HepG2 (cell line): ENCODE results near the gene XXYLT1. TPM values are rescaled to one million over a fixed set of nuclear protein-coding genes. Genes with fewer than 3 reads are reported as not detected.

Experiments used
- ATAC-seq: fragments of 200-7000 bp; cut with Tn5 transposase; 3 replicates; pipeline ENCODE4 v1.9.1; 2020; ENCODE audit warnings: mild to moderate bottlenecking, moderate library complexity
- BruUV-seq: library from RNA; stranded (reverse); fragments of 400-500 nt; replicated peaks from 2 replicates; lab custom pipeline; 2021; lab: Mats Ljungman, UMichigan
- CTCF ChIA-PET: fragments of 300-600 bp; formaldehyde crosslinking; extraction: SDS; loops from one replicate; lab custom pipeline; 2021; ENCODE audit warnings: low total read pairs, inconsistent platforms, low intra/inter-chr PET ratio; lab: Yijun Ruan, JAX
- POLR2A ChIA-PET: fragments of 350-600 bp; sonication (Branson Sonifier 250); formaldehyde crosslinking; loops from one replicate; lab custom pipeline; 2020; ENCODE audit warnings: antibody characterized with exemption, inconsistent platforms; lab: Yijun Ruan, JAX
- DNase-seq: peaks from one replicate; pipeline ENCODE4 v3.0.0-alpha.2; 2015; ENCODE audit warnings: low spot score
- FAIRE-seq: peaks from 3 replicates; lab custom pipeline; 2011; peaks lifted over from hg19 to GRCh38; lab: Jason Lieb, UNC
- H2AFZ ChIP-seq: one replicate; pipeline ENCODE4 v1.6.1; 2011; ENCODE audit warnings: low read length, inconsistent platforms
- H3K27ac ChIP-seq: fragments of 300-600 bp; 3 replicates; pipeline ENCODE4 v1.8.0; 2011; ENCODE audit warnings: mixed run types, mild to moderate bottlenecking, mixed read lengths, low read length, inconsistent platforms; ENCODE audit not compliant: insufficient read depth; ENCODE audit errors: extremely low read length
- H3K27me3 ChIP-seq, 2 experiments: fragments of 200-600 bp in 1 of 2; 2 replicates in 1 of 2; 3 replicates in 1 of 2; pipeline versions ENCODE4 v1.6.0 to v1.8.0; 2011; ENCODE audit warnings: low read length in 2 of 2, mild to moderate bottlenecking in 2 of 2, moderate library complexity in 2 of 2, inconsistent platforms in 1 of 2; ENCODE audit not compliant: insufficient read depth in 2 of 2, control insufficient read depth in 1 of 2
- H3K36me3 ChIP-seq, 2 experiments: fragments of 200-600 bp in 1 of 2; replicated peaks in 1 of 2; 2 replicates in 1 of 2; 3 replicates in 1 of 2; pipeline versions ENCODE4 v1.5.1 to v1.8.0; 2011; ENCODE audit warnings: low read length in 2 of 2, inconsistent platforms in 1 of 2; ENCODE audit not compliant: insufficient read depth in 2 of 2, control insufficient read depth in 1 of 2
- H3K4me1 ChIP-seq: 2 replicates; pipeline ENCODE4 v1.5.1; 2012; ENCODE audit warnings: low read length, inconsistent platforms; ENCODE audit not compliant: insufficient read depth
- H3K4me2 ChIP-seq: 2 replicates; pipeline ENCODE4 v1.6.0; 2011; ENCODE audit warnings: low read depth, low read length, inconsistent platforms
- H3K4me3 ChIP-seq, 3 experiments: fragments of 200-600 bp in 1 of 3; sonication (generic), shearing (Covaris generic) in 1 of 3; replicated peaks in 1 of 3; 2 replicates each; pipeline ENCODE4 v1.5.1; 2011 to 2016; ENCODE audit warnings: low read length in 3 of 3, inconsistent platforms in 2 of 3, low read depth in 2 of 3, mild to moderate bottlenecking in 2 of 3, control low read depth in 1 of 3, mixed read lengths in 1 of 3; ENCODE audit not compliant: insufficient read depth in 1 of 3
- H3K79me2 ChIP-seq: one replicate; pipeline ENCODE4 v1.6.1; 2011; ENCODE audit warnings: low read length, inconsistent platforms; ENCODE audit not compliant: insufficient read depth
- H3K9ac ChIP-seq: 2 replicates; pipeline ENCODE4 v1.6.0; 2011; ENCODE audit warnings: mild to moderate bottlenecking, low read depth, low read length, inconsistent platforms; ENCODE audit not compliant: insufficient read depth
- H3K9me3 ChIP-seq: 2 replicates; pipeline ENCODE4 v1.5.1; 2012; ENCODE audit warnings: mild to moderate bottlenecking, low read length
- H4K20me1 ChIP-seq: 2 replicates; pipeline ENCODE4 v1.6.0; 2011; ENCODE audit warnings: inconsistent platforms, mild to moderate bottlenecking, low read length, moderate library complexity; ENCODE audit not compliant: insufficient read depth
- AGO2 ChIP-seq: fragments of 200-400 bp; formaldehyde crosslinking; optimal IDR thresholded peaks from 2 replicates; pipeline ENCODE3; 2017; ENCODE audit warnings: mild to moderate bottlenecking, low read depth, low read length, moderate library complexity
- ASH2L ChIP-seq: fragments of 300-600, 200-600 bp; sonication (generic); IDR thresholded peaks from 2 replicates; pipeline ENCODE4 v1.7.0; 2017; ENCODE audit warnings: low read depth, mild to moderate bottlenecking, moderate library complexity, mixed read lengths, low read length; ENCODE audit not compliant: insufficient read length
- ATF1 ChIP-seq: IDR thresholded peaks from 2 replicates; pipeline ENCODE4 v1.6.1; 2016; ENCODE audit warnings: mild to moderate bottlenecking, control low read depth
- CEBPG ChIP-seq: IDR thresholded peaks from 2 replicates; pipeline ENCODE4 v1.6.1; 2016
- DMAP1 ChIP-seq: IDR thresholded peaks from 2 replicates; pipeline ENCODE4 v1.6.1; 2016
- MAFG ChIP-seq: sonication (generic); formaldehyde crosslinking; IDR thresholded peaks from 2 replicates; pipeline ENCODE4 v1.5.1; 2020; ENCODE audit warnings: mild to moderate bottlenecking, missing genetic modification reagents
- RFXAP ChIP-seq: sonication (generic); formaldehyde crosslinking; IDR thresholded peaks from 2 replicates; pipeline ENCODE4 v1.4.0; 2020; ENCODE audit warnings: missing genetic modification reagents, borderline replicate concordance
- TGIF2 ChIP-seq: IDR thresholded peaks from 2 replicates; pipeline ENCODE4 v1.6.1; 2016; ENCODE audit warnings: control low read depth, missing compliant biosample characterization
- TOPORS ChIP-seq: sonication (generic); formaldehyde crosslinking; IDR thresholded peaks from 2 replicates; pipeline ENCODE4 v1.8.0; 2023; ENCODE audit warnings: mild to moderate bottlenecking, missing genetic modification reagents
- ZBTB38 ChIP-seq: sonication (generic); formaldehyde crosslinking; IDR thresholded peaks from 2 replicates; pipeline ENCODE4 v1.5.1; 2020; ENCODE audit warnings: mild to moderate bottlenecking, missing genetic modification reagents
- ZFAT ChIP-seq: sonication (generic); formaldehyde crosslinking; conservative IDR thresholded peaks from 2 replicates; pipeline ENCODE4 v1.8.1; 2023; ENCODE audit warnings: missing genetic modification reagents, inconsistent platforms
- ZFP90 ChIP-seq: sonication (generic); formaldehyde crosslinking; IDR thresholded peaks from 2 replicates; pipeline ENCODE4 v1.8.0; 2022; ENCODE audit warnings: missing genetic modification reagents, mild to moderate bottlenecking, inconsistent platforms, borderline replicate concordance
- ZNF333 ChIP-seq: sonication (generic); formaldehyde crosslinking; IDR thresholded peaks from 2 replicates; pipeline ENCODE4 v1.4.0; 2020; ENCODE audit warnings: mild to moderate bottlenecking, missing genetic modification reagents, borderline replicate concordance
- ZNF564 ChIP-seq: sonication (generic); formaldehyde crosslinking; IDR thresholded peaks from 2 replicates; pipeline ENCODE4 v1.8.1; 2023; ENCODE audit warnings: mild to moderate bottlenecking, missing genetic modification reagents
- ZNF687 ChIP-seq: sonication (generic); formaldehyde crosslinking; IDR thresholded peaks from 2 replicates; pipeline ENCODE4 v1.5.1; 2020; ENCODE audit warnings: mild to moderate bottlenecking, missing genetic modification reagents, moderate library complexity
- ZNF75D ChIP-seq: sonication (generic); formaldehyde crosslinking; IDR thresholded peaks from 2 replicates; pipeline ENCODE4 v1.8.1; 2023; ENCODE audit warnings: missing genetic modification reagents, mild to moderate bottlenecking, borderline replicate concordance
- WGBS: methylation state at CpG from one replicate; pipeline ENCODE4 v1.1.6; 2017; ENCODE audit warnings: low lambda C conversion rate; 5-methylcytosine and 5-hydroxymethylcytosine counted together
- in situ Hi-C: cut with HindIII; loops from 2 replicates; pipeline ENCODE4 v1.10.0; 2017; ENCODE audit warnings: low pct_unique_long_range_greater_than_20kb; ENCODE audit not compliant: extremely low pct_ligation_motif_present
- intact Hi-C: fragments of 100-400 bp; cut with micrococcal nuclease; formaldehyde crosslinking; loops from one replicate; pipeline ENCODE4 v1.10.0; 2022; ENCODE audit not compliant: unreplicated experiment
- polyA plus RNA-seq, 8 experiments: library from polyadenylated mRNA; depleted of rRNA in 3 of 8; stranded (reverse) in 7 of 8; unstranded in 1 of 8; fragments of >200 nt; fragmentation: Illumina TruSeq in 4 of 8; extraction: Trizol in 4 of 8; gene quantifications; 2 replicates each; pipeline versions ENCODE4 v1.2.1 to v1.2.3, GENCODE V29; 2011 to 2016; ENCODE audit warnings: low read depth in 4 of 8, missing spikeins in 1 of 8, mixed read lengths in 1 of 8; ENCODE audit not compliant: insufficient read depth in 1 of 8
- total RNA-seq, 5 experiments: library from RNA; depleted of rRNA; stranded (reverse); fragments of >200 nt; fragmentation: Illumina TruSeq; extraction: Trizol; gene quantifications; 2 replicates each; pipeline ENCODE4 v1.2.3, GENCODE V29; 2016; ENCODE audit warnings: low read depth in 1 of 5
- TF ChIP-seq, protein P1 (sequence below): sonication (generic); formaldehyde crosslinking; IDR thresholded peaks from 2 replicates; pipeline ENCODE4; 2020; ENCODE audit warnings: missing genetic modification reagents, mild to moderate bottlenecking, borderline replicate concordance
- TF ChIP-seq, protein P2 (sequence below): IDR thresholded peaks from 2 replicates; pipeline ENCODE4 v1.6.1; 2016; ENCODE audit warnings: missing compliant biosample characterization, missing genetic modification reagents, borderline replicate concordance

The XXYLT1 gene
- total and polyA plus RNA-seq, 2 of the 13 experiments (the other 11 are each of a cell fraction or from before 2014, with no cell fraction given), result 17.7 to 19.0 TPM

DNA sequence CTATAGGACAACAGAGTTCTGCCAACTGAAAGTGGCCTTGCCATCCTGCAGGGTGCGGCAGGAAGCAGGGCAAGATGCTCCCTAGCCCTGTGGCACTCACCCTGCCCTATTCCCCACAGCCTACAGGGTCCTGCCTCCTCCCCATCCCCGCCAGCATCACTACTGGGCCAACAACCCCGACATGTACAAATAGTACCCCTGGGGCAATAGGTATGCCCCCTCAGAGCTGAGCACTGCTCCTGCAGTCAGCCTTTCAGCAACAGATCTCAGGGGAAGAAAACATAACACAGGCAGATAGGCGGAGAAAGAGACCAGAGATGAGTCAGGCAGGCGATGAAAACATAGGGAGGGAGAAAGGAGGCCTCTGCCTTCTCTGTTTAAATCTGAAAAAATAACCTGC, 74.7 kb downstream of the XXYLT1 start:
- no peaks in the 10 kb centered on the region for H4K20me1 ChIP-seq
- ATAC-seq, result no peak
- intact Hi-C loops (no loop called here), in situ Hi-C loops (no loop called here)
- H3K9me3 ChIP-seq, result peaks cover 8% of the 10 kb centered on the region
- no peak overlapping the region for H3K4me2 ChIP-seq
- peaks cover 16% of the 10 kb centered on the region for H3K79me2 ChIP-seq
- H3K4me1 ChIP-seq, result peaks cover 71% of the 10 kb centered on the region
- 85% methylated on average over 5 of the region's 5 CpGs for WGBS
- POLR2A ChIA-PET, result interaction anchor here (1.2 kb wide), 1 partner anchor 17 kb away, joined by 3 read pairs; no protein-coding TSS in a partner anchor
- FAIRE-seq, result no peak
- no TSS peak for BruUV-seq
- H3K9ac ChIP-seq, result no peak overlapping the region
- no peak for DNase-seq
- no peaks in the 10 kb centered on the region for H3K27me3 ChIP-seq
- H2AFZ ChIP-seq, result no peak overlapping the region
- peak overlapping the region; percentile 17 for H3K27ac ChIP-seq
- H3K36me3 ChIP-seq, result no peaks in the 10 kb centered on the region; a peak in 1 of 5 replicates
- CTCF ChIA-PET, result no interaction called here
- no peak overlapping the region for H3K4me3 ChIP-seq
- no peak for TF ChIP-seq ZFP90
- TF ChIP-seq ZNF564, result no peak
- TF ChIP-seq RFXAP (CRISPR knock-in tag), result no peak
- peak; percentile 66 for TF ChIP-seq ZBTB38 (CRISPR knock-in tag)
- TF ChIP-seq DMAP1 (CRISPR knock-in tag), result no peak
- TF ChIP-seq CEBPG (CRISPR knock-in tag), result no peak
- no peak for TF ChIP-seq TOPORS
- TF ChIP-seq ATF1 (CRISPR knock-in tag), result no peak
- TF ChIP-seq ZNF333 (CRISPR knock-in tag), result no peak
- no peak for TF ChIP-seq MAFG (CRISPR knock-in tag)
- no peak for TF ChIP-seq ASH2L
- TF ChIP-seq ZNF75D (CRISPR knock-in tag), result no peak
- TF ChIP-seq, protein P1, sequence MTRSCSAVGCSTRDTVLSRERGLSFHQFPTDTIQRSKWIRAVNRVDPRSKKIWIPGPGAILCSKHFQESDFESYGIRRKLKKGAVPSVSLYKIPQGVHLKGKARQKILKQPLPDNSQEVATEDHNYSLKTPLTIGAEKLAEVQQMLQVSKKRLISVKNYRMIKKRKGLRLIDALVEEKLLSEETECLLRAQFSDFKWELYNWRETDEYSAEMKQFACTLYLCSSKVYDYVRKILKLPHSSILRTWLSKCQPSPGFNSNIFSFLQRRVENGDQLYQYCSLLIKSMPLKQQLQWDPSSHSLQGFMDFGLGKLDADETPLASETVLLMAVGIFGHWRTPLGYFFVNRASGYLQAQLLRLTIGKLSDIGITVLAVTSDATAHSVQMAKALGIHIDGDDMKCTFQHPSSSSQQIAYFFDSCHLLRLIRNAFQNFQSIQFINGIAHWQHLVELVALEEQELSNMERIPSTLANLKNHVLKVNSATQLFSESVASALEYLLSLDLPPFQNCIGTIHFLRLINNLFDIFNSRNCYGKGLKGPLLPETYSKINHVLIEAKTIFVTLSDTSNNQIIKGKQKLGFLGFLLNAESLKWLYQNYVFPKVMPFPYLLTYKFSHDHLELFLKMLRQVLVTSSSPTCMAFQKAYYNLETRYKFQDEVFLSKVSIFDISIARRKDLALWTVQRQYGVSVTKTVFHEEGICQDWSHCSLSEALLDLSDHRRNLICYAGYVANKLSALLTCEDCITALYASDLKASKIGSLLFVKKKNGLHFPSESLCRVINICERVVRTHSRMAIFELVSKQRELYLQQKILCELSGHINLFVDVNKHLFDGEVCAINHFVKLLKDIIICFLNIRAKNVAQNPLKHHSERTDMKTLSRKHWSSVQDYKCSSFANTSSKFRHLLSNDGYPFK (CRISPR knock-in tag), result no peak
- no peak for TF ChIP-seq TGIF2 (CRISPR knock-in tag)
- peak; percentile 51 for TF ChIP-seq ZNF687 (CRISPR knock-in tag)
- TF ChIP-seq, protein P2, sequence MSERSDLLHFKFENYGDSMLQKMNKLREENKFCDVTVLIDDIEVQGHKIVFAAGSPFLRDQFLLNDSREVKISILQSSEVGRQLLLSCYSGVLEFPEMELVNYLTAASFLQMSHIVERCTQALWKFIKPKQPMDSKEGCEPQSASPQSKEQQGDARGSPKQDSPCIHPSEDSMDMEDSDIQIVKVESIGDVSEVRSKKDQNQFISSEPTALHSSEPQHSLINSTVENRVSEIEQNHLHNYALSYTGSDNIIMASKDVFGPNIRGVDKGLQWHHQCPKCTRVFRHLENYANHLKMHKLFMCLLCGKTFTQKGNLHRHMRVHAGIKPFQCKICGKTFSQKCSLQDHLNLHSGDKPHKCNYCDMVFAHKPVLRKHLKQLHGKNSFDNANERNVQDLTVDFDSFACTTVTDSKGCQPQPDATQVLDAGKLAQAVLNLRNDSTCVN (CRISPR knock-in tag), result no peak
- TF ChIP-seq ZFAT (CRISPR knock-in tag), result no peak
- no peak for TF ChIP-seq AGO2
